CD4-positive, alpha-beta T cell (primary cell): Measurements from ENCODE around the gene CLEC18B. TPM values are rescaled to one million over a fixed set of nuclear protein-coding genes. Genes with fewer than 3 reads are reported as not detected.
"Not testable (repeated sequence)": the region's sequence is repeated elsewhere in the genome, so short reads cannot be mapped to it uniquely, and the experiment has no call there.

ENCODE experiments used
- ATAC-seq: fragments of 200-7000 bp; cut with Tn5 transposase; one replicate; pipeline ENCODE4 v1.10.0; 2022; ENCODE audit warnings: mild to moderate bottlenecking; ENCODE audit not compliant: poor library complexity
- CTCF ChIA-PET: fragments of 350-600 bp; sonication (Branson Sonifier 250); formaldehyde crosslinking; loops from one replicate; lab custom pipeline; 2021; ENCODE audit warnings: antibody characterized with exemption, inconsistent platforms; lab: Charles Lee
- POLR2A ChIA-PET: fragments of 350-600 bp; sonication (Branson Sonifier 250); formaldehyde crosslinking; loops from one replicate; lab custom pipeline; 2021; ENCODE audit warnings: antibody characterized with exemption, inconsistent platforms; lab: Charles Lee
- DNase-seq, 14 experiments: peaks; one replicate each; pipeline ENCODE4 v3.0.0-alpha.2; 2013 to 2020; ENCODE audit warnings: mixed read lengths in 2 of 14
- H3K27ac ChIP-seq, 2 donors: one replicate each; pipeline versions ENCODE4 v1.5.1 to v1.7.0; 2013; ENCODE audit warnings: low read length in 2 of 2, low read depth in 1 of 2, mild to moderate bottlenecking in 1 of 2
- H3K27me3 ChIP-seq, 2 experiments: 1 replicate in 1 of 2; 2 replicates in 1 of 2; pipeline versions ENCODE4 v1.6.1 to v1.7.0; 2013; ENCODE audit warnings: low read length in 2 of 2, control low read depth in 1 of 2, mild to moderate bottlenecking in 1 of 2, moderate library complexity in 1 of 2; ENCODE audit not compliant: insufficient read depth in 2 of 2, control insufficient read depth in 1 of 2
- H3K36me3 ChIP-seq: one replicate; pipeline ENCODE4 v1.6.1; 2013; ENCODE audit warnings: low read length, control low read depth; ENCODE audit not compliant: insufficient read depth
- H3K4me1 ChIP-seq: one replicate; pipeline ENCODE4 v1.6.1; 2013; ENCODE audit warnings: low read length, control low read depth; ENCODE audit not compliant: insufficient read depth
- H3K4me3 ChIP-seq: one replicate; pipeline ENCODE4 v1.5.1; 2013; ENCODE audit warnings: mild to moderate bottlenecking, low read length, moderate library complexity
- H3K9me3 ChIP-seq, 2 experiments: 1 replicate in 1 of 2; 2 replicates in 1 of 2; pipeline versions ENCODE4 v1.6.1 to v1.7.0; 2013; ENCODE audit warnings: low read length in 2 of 2, mild to moderate bottlenecking in 2 of 2, control low read depth in 1 of 2, moderate library complexity in 1 of 2; ENCODE audit not compliant: control insufficient read depth in 1 of 2, insufficient read depth in 1 of 2
- H3K27ac Mint-ChIP-seq: one replicate; pipeline ENCODE4 v1.8.0; 2020; ENCODE audit warnings: mixed read lengths
- H3K27me3 Mint-ChIP-seq: one replicate; pipeline ENCODE4 v1.8.0; 2021; ENCODE audit warnings: mixed read lengths
- H3K36me3 Mint-ChIP-seq: one replicate; pipeline ENCODE4 v1.8.0; 2021; ENCODE audit warnings: low read depth, mixed read lengths
- H3K4me1 Mint-ChIP-seq: one replicate; pipeline ENCODE4 v1.8.0; 2021; ENCODE audit warnings: low read depth, mixed read lengths
- H3K4me3 Mint-ChIP-seq: one replicate; pipeline ENCODE4 v1.8.0; 2020; ENCODE audit warnings: mild to moderate bottlenecking, mixed read lengths
- H3K9me3 Mint-ChIP-seq: one replicate; pipeline ENCODE4 v1.8.0; 2020; ENCODE audit warnings: mixed read lengths
- intact Hi-C, 2 experiments: fragments of 100-400 bp; cut with DNase I in 1 of 2; cut with micrococcal nuclease in 1 of 2; formaldehyde crosslinking; loops; one replicate each; pipeline versions ENCODE4 v1.15.1 to v1.9.0; 2023 to 2025; cut with DNase I, micrococcal nuclease
- total RNA-seq, 174 experiments: library from RNA in 2 of 174; stranded (reverse) in 2 of 174; gene quantifications; one replicate each; pipeline ENCODE4 v1.2.3 and lab custom pipeline; 2021 to 2026

The CLEC18B gene
- total RNA-seq, 2 experiments from 2014 or later, result 1.1 TPM

DNA sequence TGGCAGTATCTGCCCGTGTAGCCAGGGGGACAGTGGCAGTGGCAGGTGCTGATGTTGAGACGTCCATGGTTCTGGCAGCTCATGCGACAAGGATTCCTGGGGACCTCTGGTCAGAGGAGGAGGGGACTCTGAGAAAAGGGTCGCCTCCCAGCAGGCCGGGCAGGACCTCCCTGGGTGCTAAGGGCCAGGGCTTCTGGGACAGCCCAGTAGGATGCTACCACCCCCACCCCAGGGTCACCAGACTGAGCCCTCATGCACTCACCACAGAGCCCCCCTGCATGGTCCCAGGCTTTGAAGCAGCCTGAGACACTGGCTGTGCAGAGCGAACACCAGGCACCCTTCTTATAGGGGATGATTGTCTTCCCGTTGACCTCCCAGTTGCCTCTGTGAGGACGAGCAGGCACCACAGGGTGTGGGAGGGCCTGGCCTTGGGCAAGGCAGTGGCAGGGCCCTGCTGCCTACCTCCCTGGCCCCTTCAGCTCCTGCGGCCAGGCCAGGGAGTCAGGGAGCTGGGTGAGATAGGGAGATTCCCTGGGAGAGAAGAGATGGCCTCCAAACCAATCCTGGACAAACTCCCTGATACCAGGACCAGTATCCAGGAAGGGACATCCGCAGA is 8.4 kb downstream of the CLEC18B start:
- H3K27ac Mint-ChIP-seq, H3K27ac ChIP-seq, H3K9me3 ChIP-seq, H3K9me3 Mint-ChIP-seq, H3K4me1 ChIP-seq, H3K36me3 ChIP-seq, H3K27me3 Mint-ChIP-seq, H3K4me3 ChIP-seq, H3K36me3 Mint-ChIP-seq, POLR2A ChIA-PET, ATAC-seq, H3K4me3 Mint-ChIP-seq, H3K4me1 Mint-ChIP-seq, DNase-seq, CTCF ChIA-PET, intact Hi-C loops, H3K27me3 ChIP-seq: not testable (repeated sequence)

DNA sequence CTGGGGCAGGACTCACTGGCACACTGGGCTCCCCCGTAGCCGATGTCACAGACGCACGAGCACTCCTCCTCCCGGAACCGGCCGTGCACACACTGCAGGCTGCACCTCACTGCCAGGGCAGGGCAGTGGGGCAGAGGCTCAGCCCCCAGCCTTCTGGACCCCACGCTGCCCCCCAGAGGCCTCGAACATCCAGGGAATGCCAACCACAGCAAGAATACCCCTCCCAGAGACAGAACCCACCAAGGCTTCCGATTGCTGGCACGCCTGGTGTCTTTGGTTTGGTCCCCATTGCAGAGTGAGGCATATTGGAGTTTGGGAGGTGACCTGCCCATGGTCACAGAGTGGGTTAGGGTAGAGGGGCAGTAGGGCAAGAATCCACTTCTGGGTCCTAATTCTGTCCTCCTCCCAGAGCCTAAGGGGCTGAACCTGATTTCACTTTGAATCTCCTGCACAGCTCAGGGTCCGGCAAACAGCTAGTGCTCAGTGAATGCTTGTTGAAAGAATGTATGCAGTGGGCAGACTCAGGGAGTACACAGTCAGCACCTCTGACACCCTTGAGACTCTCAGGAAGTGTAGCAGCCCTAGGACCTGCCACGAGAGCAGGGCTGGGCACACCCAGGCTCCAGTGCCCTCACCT is 9.0 kb downstream of the CLEC18B start:
- H3K27me3 Mint-ChIP-seq, DNase-seq, POLR2A ChIA-PET, H3K36me3 ChIP-seq, H3K36me3 Mint-ChIP-seq, H3K4me1 Mint-ChIP-seq, H3K27ac Mint-ChIP-seq, H3K9me3 Mint-ChIP-seq, intact Hi-C loops, H3K4me3 Mint-ChIP-seq, ATAC-seq, H3K4me1 ChIP-seq, H3K9me3 ChIP-seq, H3K27me3 ChIP-seq, H3K27ac ChIP-seq, CTCF ChIA-PET, H3K4me3 ChIP-seq: not testable (repeated sequence)

DNA sequence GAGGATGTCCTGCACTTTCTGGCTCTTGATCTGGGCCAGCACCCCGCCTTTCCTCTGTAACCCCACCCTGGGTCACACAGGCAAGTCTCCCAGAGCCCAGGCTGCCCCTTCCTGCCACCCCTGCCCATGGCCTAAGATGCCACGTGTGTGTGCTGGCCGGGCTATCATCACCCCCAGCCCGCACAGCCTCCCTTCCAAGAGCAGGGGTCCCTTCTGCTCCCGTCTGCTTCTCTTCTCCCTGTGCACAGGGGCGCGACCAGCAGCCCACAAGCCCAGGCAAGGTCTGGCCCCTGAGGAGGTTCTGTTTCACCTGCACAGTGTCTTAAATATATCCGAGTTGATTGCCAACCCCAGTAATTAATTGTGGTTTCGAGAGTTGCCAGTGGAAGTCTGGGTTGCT is 10.3 kb downstream of the CLEC18B start:
- H3K27me3 Mint-ChIP-seq, CTCF ChIA-PET, H3K4me3 ChIP-seq: not testable (repeated sequence)

DNA sequence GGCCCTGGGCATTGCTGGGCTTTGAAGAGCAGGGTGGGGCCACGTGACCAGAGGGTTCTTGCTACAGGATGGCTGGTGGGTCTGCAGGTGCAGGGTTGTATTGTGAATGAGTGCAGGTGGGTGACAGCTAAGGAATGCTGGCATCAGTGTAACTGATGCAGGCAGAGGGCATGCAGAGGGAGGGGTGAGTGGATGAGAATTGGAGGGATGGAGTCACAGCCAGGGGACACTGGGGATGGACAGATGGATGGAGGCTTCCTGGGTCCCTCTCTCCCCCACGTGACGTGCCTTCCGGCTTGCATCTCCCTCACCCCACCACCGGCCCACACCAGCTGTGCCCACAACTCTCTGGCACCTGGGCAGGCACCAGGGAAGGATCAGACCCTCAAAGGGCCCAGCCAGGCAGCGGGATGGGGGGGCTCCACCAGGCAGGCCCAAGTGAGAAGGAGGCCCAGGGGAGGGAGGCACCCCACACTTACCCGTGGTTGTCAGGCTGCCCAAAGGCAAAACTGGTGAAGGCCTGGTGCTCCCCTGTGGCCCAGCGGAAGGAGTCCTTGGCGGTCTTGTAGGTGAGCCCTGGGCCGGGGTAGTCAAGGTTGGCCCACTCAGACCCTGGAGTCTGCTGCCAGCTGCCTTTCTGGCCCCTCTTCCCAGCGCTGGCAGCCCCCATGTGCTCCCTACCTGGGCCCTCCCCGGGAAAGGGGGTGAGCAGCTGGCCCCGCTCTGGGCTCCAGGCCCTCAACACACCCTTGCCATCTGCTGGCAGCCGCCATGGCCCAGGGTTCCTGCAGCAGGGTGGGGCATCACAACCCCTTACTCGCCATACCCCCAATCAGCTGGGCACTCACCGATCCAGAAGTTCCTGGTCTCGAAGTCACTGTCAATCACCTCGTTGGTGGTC is 11.0 kb downstream of the CLEC18B start:
- H3K27me3 Mint-ChIP-seq, CTCF ChIA-PET, H3K4me3 Mint-ChIP-seq, H3K27ac Mint-ChIP-seq, ATAC-seq, H3K4me3 ChIP-seq, H3K4me1 ChIP-seq, H3K36me3 ChIP-seq, intact Hi-C loops, H3K9me3 Mint-ChIP-seq, H3K9me3 ChIP-seq, H3K36me3 Mint-ChIP-seq, POLR2A ChIA-PET, DNase-seq, H3K4me1 Mint-ChIP-seq, H3K27me3 ChIP-seq, H3K27ac ChIP-seq: not testable (repeated sequence)

More for the DNA sequence above, 10.3 kb downstream of the CLEC18B start:
- H3K4me1 Mint-ChIP-seq, H3K9me3 ChIP-seq, H3K27ac Mint-ChIP-seq, H3K4me3 Mint-ChIP-seq, ATAC-seq, DNase-seq, H3K27me3 ChIP-seq, H3K36me3 Mint-ChIP-seq, H3K9me3 Mint-ChIP-seq, H3K36me3 ChIP-seq, H3K4me1 ChIP-seq, H3K27ac ChIP-seq, POLR2A ChIA-PET, intact Hi-C loops: not testable (repeated sequence)

DNA sequence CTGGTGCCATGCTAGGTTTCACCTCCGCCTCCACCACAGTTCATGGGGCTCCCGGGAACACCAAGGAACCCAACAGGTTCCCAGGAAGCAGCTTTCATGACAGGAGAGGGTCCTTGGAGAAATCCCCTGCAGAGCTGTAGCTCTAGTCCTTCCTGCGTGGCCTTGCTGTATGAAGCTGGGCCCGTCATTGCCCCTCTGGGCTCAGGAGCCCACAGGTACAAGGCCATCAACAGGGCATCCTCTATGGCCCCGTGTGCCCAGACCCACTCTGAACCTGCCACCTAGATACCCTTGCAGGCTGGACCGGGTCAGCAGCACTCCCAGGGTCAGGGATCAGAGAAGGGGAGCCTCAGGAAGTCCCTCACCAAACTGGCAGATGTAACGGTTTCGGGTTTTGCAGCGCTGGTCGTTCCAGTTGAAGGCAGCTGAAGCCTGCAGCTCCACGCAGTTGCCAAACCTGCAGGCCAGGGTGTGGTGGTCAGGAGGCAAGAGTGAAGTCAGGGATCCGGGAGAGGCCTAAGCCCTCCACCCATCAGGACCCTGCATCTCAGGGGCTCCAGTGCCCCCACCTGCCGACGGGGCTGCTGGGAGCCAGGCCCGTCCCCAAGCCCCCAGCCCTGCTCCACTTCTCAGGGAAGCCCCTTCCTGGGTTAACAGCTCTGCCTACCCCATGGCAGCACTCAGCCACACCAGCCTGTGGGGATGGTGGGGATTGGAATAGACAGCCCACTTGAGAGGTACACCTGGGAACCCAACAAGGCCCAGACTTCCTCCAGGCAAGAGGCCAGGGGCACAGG is 11.9 kb downstream of the CLEC18B start:
- H3K4me3 ChIP-seq, DNase-seq, H3K27me3 Mint-ChIP-seq, H3K36me3 Mint-ChIP-seq, POLR2A ChIA-PET, ATAC-seq, intact Hi-C loops, H3K36me3 ChIP-seq, H3K27ac Mint-ChIP-seq, H3K9me3 ChIP-seq, CTCF ChIA-PET, H3K4me1 ChIP-seq, H3K4me3 Mint-ChIP-seq, H3K4me1 Mint-ChIP-seq, H3K27ac ChIP-seq, H3K27me3 ChIP-seq, H3K9me3 Mint-ChIP-seq: not testable (repeated sequence)

DNA sequence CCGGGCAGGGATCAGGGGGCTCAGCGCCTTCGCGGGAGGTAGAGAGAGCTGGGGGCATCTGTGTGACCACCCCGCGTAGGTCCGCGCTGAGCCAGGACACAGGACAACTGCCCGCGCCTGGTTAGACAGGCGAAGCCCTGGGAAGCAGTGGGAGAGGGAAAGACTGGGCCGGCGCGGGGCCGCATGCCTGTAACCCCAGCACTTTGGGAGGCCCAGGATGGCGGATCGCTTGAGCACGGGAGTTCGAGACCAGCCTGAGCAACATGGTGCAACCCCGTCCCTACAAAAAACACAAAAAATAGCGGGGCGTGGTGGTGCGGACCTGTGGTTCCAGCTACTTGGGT is 13.9 kb downstream of the CLEC18B start:
- H3K4me1 ChIP-seq, H3K9me3 Mint-ChIP-seq, intact Hi-C loops, H3K36me3 ChIP-seq, H3K27me3 Mint-ChIP-seq, H3K4me3 ChIP-seq, H3K27ac Mint-ChIP-seq, POLR2A ChIA-PET, H3K27ac ChIP-seq, H3K36me3 Mint-ChIP-seq, H3K4me3 Mint-ChIP-seq, CTCF ChIA-PET, H3K27me3 ChIP-seq, DNase-seq, ATAC-seq, H3K9me3 ChIP-seq, H3K4me1 Mint-ChIP-seq: not testable (repeated sequence)
